ENCODE measurements around the gene SPAG9. TPM values are rescaled to one million over a fixed set of nuclear protein-coding genes. Genes with fewer than 3 reads are reported as not detected.

SPAG9 gene
- total and polyA plus RNA-seq, 2 experiments from 2014 or later = 26.5 to 82.7 TPM

GRCh38 chr17:51079049-51079448 lies 41.6 kb downstream of the SPAG9 start:
- DNase-seq (ENCODE audit: low spot score) = no peak
- Histone ChIP-seq H4K20me1 (ENCODE audit: insufficient read depth, poor library complexity, severe bottlenecking) (peaks cover 16% of the 10 kb centered on the region), H3K79me2 (peaks cover 86% of the 10 kb centered on the region), H3K4me1 (ENCODE audit: insufficient read depth) (no peaks in the 10 kb centered on the region), H3K4me3 (no peak overlapping the region), H3K9me3 (ENCODE audit: low read depth) (no peaks in the 10 kb centered on the region), H3K36me3 (replicated peaks; ENCODE audit: insufficient read depth, low read depth) (no peaks in the 10 kb centered on the region), H2AFZ (no peak overlapping the region), H3K9me2 (replicated peaks; ENCODE audit: insufficient read depth) (no peaks in the 10 kb centered on the region), H3K27me3 (no peaks in the 10 kb centered on the region), H3K4me2 (no peak overlapping the region), H3K27ac (no peak overlapping the region)
- WGBS (ENCODE audit: low lambda C conversion rate, missing lambda C conversion rate) = 94% methylated on average over 5 of the region's 5 CpGs
- no peak for TF ChIP-seq CTCF (IDR thresholded peaks at IDR 0.05; ENCODE audit: poor library complexity)
- no peak for TF ChIP-seq EZH2phosphoT487 (IDR thresholded peaks at IDR 0.05; ENCODE audit: low read depth, severe bottlenecking, unreplicated experiment)
- TF ChIP-seq EZH2 (IDR thresholded peaks at IDR 0.05; ENCODE audit: borderline replicate concordance) = no peak

- WGBS (ENCODE audit: low lambda C conversion rate, missing lambda C conversion rate) = 96% methylated on average over 5 of the region's 5 CpGs
- no peaks in the 10 kb centered on the region for H3K9me3 ChIP-seq (ENCODE audit: low read depth)
These were observed 42.6 kb downstream of the SPAG9 start for GRCh38 chr17:51078009-51078592.

GRCh38 chr17:51076821-51077220 lies 43.8 kb downstream of the SPAG9 start:
- Histone ChIP-seq H3K27ac (no peak overlapping the region), H4K20me1 (ENCODE audit: insufficient read depth, poor library complexity, severe bottlenecking) (peaks cover 9% of the 10 kb centered on the region)

More at GRCh38 chr17:51078009-51078592, 42.6 kb downstream of the SPAG9 start:
- Histone ChIP-seq H3K36me3 (replicated peaks; ENCODE audit: insufficient read depth, low read depth) (no peaks in the 10 kb centered on the region), H3K4me3 (no peak overlapping the region), H3K4me1 (ENCODE audit: insufficient read depth) (no peaks in the 10 kb centered on the region), H3K79me2 (peaks cover 82% of the 10 kb centered on the region), H2AFZ (no peak overlapping the region), H4K20me1 (ENCODE audit: insufficient read depth, poor library complexity, severe bottlenecking) (peaks cover 12% of the 10 kb centered on the region), H3K4me2 (no peak overlapping the region), H3K27ac (no peak overlapping the region), H3K27me3 (no peaks in the 10 kb centered on the region), H3K9me2 (replicated peaks; ENCODE audit: insufficient read depth) (no peaks in the 10 kb centered on the region)
- TF ChIP-seq EZH2phosphoT487 (IDR thresholded peaks at IDR 0.05; ENCODE audit: low read depth, severe bottlenecking, unreplicated experiment) (no peak), CTCF (IDR thresholded peaks at IDR 0.05; ENCODE audit: poor library complexity) (no peak)
- DNase-seq (ENCODE audit: low spot score) = no peak

More at GRCh38 chr17:51076821-51077220, 43.8 kb downstream of the SPAG9 start:
- H3K9me2 ChIP-seq (replicated peaks; ENCODE audit: insufficient read depth) = no peaks in the 10 kb centered on the region
- 98% methylated on average over 3 of the region's 3 CpGs for WGBS (ENCODE audit: low lambda C conversion rate, missing lambda C conversion rate)
- no peaks in the 10 kb centered on the region for H3K9me3 ChIP-seq (ENCODE audit: low read depth)
- no peaks in the 10 kb centered on the region for H3K36me3 ChIP-seq (replicated peaks; ENCODE audit: insufficient read depth, low read depth)
- no peaks in the 10 kb centered on the region for H3K27me3 ChIP-seq
- no peak for DNase-seq (ENCODE audit: low spot score)
- no peak overlapping the region for H3K4me3 ChIP-seq
- H3K4me1 ChIP-seq (ENCODE audit: insufficient read depth) = no peaks in the 10 kb centered on the region
- peaks cover 80% of the 10 kb centered on the region for H3K79me2 ChIP-seq
- no peak overlapping the region for H3K4me2 ChIP-seq
- H2AFZ ChIP-seq = no peak overlapping the region
- TF ChIP-seq EZH2 (IDR thresholded peaks at IDR 0.05; ENCODE audit: borderline replicate concordance) (no peak), CTCF (IDR thresholded peaks at IDR 0.05; ENCODE audit: poor library complexity) (no peak), EZH2phosphoT487 (IDR thresholded peaks at IDR 0.05; ENCODE audit: low read depth, severe bottlenecking, unreplicated experiment) (no peak)

All from hepatocyte (in vitro differentiated cells).